ENCODE results near the gene KCTD19. TPM values are rescaled to one million over a fixed set of nuclear protein-coding genes. Genes with fewer than 3 reads are reported as not detected.

KCTD19 gene
- total RNA-seq, 1 experiment from 2014 or later: 1.1 TPM

GRCh38 chr16:67310561-67310960 is 16.0 kb downstream of the KCTD19 start:
- DNase-seq (ENCODE audit: low spot score): no peak
- CTCF ChIA-PET: interaction anchor here (1.0 to 5.9 kb wide), 3 partner anchors 16 to 47 kb away, joined by 3 to 20 read pairs (median 4); partner anchors contain the start of genes KCTD19 and LRRC36

GRCh38 chr16:67305216-67306071 is 21.1 kb downstream of the KCTD19 start:
- H3K27me3 Mint-ChIP-seq (ENCODE audit: low read depth): peaks cover 4% of the 10 kb centered on the region
- no peaks in the 10 kb centered on the region for H3K4me1 Mint-ChIP-seq
- ChIA-PET POLR2A (no interaction called here), CTCF (interaction anchor here (0.6 to 1.4 kb wide), 3 partner anchors 21 to 94 kb away, joined by 3 to 5 read pairs (median 4); no protein-coding TSS in a partner anchor)
- H3K4me3 Mint-ChIP-seq: no peak overlapping the region
- ATAC-seq: no peak; the same call in 1 of the 2 replicates
- H3K27ac Mint-ChIP-seq: no peak overlapping the region
- no peak for DNase-seq (ENCODE audit: low spot score)
- H3K36me3 Mint-ChIP-seq: no peaks in the 10 kb centered on the region
- no peaks in the 10 kb centered on the region for H3K9me3 Mint-ChIP-seq
- no peak for TF ChIP-seq FOXP1 (CRISPR knock-in tag; IDR thresholded peaks at IDR 0.05; ENCODE audit: borderline replicate concordance)
- no peak for TF ChIP-seq ZNF121 (CRISPR knock-in tag; IDR thresholded peaks at IDR 0.05)
- no peak for TF ChIP-seq TCF7 (CRISPR knock-in tag; IDR thresholded peaks at IDR 0.05; ENCODE audit: low read depth)
- no peak for TF ChIP-seq CDX4 (CRISPR knock-in tag; IDR thresholded peaks at IDR 0.05; ENCODE audit: borderline replicate concordance)
- no peak for TF ChIP-seq ZNF263 (CRISPR knock-in tag; IDR thresholded peaks at IDR 0.05; ENCODE audit: low read depth)
- TF ChIP-seq MYBL2 (CRISPR knock-in tag; IDR thresholded peaks at IDR 0.05): no peak
- TF ChIP-seq AFF4 (CRISPR knock-in tag; IDR thresholded peaks at IDR 0.05; ENCODE audit: borderline replicate concordance): no peak
- TF ChIP-seq RELA (CRISPR knock-in tag; IDR thresholded peaks at IDR 0.05; ENCODE audit: borderline replicate concordance): no peak
- no peak for TF ChIP-seq ZNF219 (CRISPR knock-in tag; IDR thresholded peaks at IDR 0.05; ENCODE audit: borderline replicate concordance)
- no peak for TF ChIP-seq ZNF671 (CRISPR knock-in tag; IDR thresholded peaks at IDR 0.05)
- no peak for TF ChIP-seq ARID4B (CRISPR knock-in tag; IDR thresholded peaks at IDR 0.05; ENCODE audit: borderline replicate concordance)

More at GRCh38 chr16:67310561-67310960, 16.0 kb downstream of the KCTD19 start:
- ATAC-seq: no peak
- Mint-ChIP-seq H3K36me3 (no peaks in the 10 kb centered on the region), H3K9me3 (no peaks in the 10 kb centered on the region), H3K27me3 (ENCODE audit: low read depth) (peaks cover 9% of the 10 kb centered on the region), H3K4me3 (no peak overlapping the region), H3K27ac (no peak overlapping the region), H3K4me1 (no peaks in the 10 kb centered on the region)
- POLR2A ChIA-PET: no interaction called here
- TF ChIP-seq SP1 (CRISPR knock-in tag; conservative IDR thresholded peaks at IDR 0.05) (no peak), ZNF532 (CRISPR knock-in tag; IDR thresholded peaks at IDR 0.05; ENCODE audit: borderline replicate concordance) (no peak), TCF7 (CRISPR knock-in tag; IDR thresholded peaks at IDR 0.05; ENCODE audit: low read depth) (no peak)

Measured in WTC11 (cell line).